Esophagus muscularis mucosa (tissue), 3 donors: ENCODE data around the gene LILRA5.
"Not testable (repeated sequence)": the region's sequence is repeated elsewhere in the genome, so short reads cannot be mapped to it uniquely, and the experiment has no call there.

Source experiments
- CTCF ChIP-seq, 3 experiments: fragments of 200-600 bp in 2 of 3; fragments of 450-650 bp in 1 of 3; sonication (generic) in 2 of 3; IDR thresholded peaks; one replicate each; pipeline ENCODE4 v1.5.1; 2017 to 2019; ENCODE audit warnings: antibody characterized with exemption in 3 of 3, mild to moderate bottlenecking in 2 of 3, moderate library complexity in 1 of 3
- POLR2A ChIP-seq: fragments of 450-650 bp; IDR thresholded peaks from one replicate; pipeline ENCODE4 v1.6.1; 2017; ENCODE audit warnings: antibody characterized with exemption, moderate library complexity, mild to moderate bottlenecking, low read depth
- POLR2AphosphoS5 ChIP-seq, 2 donors: sonication (generic); formaldehyde crosslinking; IDR thresholded peaks; one replicate each; pipeline ENCODE4 v1.6.1; 2017; ENCODE audit warnings: antibody characterized with exemption in 2 of 2

DNA sequence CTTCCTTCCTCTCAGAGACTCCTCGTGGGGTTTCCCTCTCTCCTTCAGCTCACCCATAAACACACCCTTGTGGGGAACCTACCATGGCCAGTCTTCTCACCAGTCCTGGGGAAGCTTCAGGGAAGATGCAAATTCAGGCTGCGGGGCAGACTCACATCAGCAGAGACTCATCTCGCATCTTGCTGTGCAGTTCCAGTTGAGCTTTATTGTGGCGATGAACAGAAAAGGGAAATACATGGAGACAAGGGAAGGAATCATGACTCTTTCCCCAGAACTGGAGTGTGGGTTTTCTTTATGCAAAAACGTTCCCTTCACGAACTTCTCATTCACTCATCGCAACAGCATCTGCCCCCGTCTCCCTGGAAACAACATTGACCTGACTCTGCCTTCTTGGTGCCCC, 23.8 kb downstream of the LILRA5 start:
- TF ChIP-seq CTCF (IDR thresholded peaks at IDR 0.05); POLR2AphosphoS5 (IDR thresholded peaks at IDR 0.05); POLR2A: not testable (repeated sequence)
